MM.1S (cell line): Measurements from ENCODE around the gene CYB5D1.
"Not testable (repeated sequence)": the region's sequence is repeated elsewhere in the genome, so short reads cannot be mapped to it uniquely, and the experiment has no call there.

Experiments used
- DNase-seq: peaks from one replicate; pipeline ENCODE4 v3.0.0-alpha.2; 2015
- H2AFZ ChIP-seq: fragments of 300-600 bp; sonication (generic); 2 replicates; pipeline ENCODE4 v1.6.0; 2016; ENCODE audit warnings: antibody characterized with exemption, low read length
- H3F3A ChIP-seq: fragments of 300-600 bp; sonication (generic); 2 replicates; pipeline ENCODE4 v1.6.1; 2016; ENCODE audit warnings: mild to moderate bottlenecking, antibody characterized with exemption, low read length, moderate library complexity, mixed read lengths; ENCODE audit not compliant: insufficient read depth
- H3K27ac ChIP-seq: fragments of 300-600 bp; sonication (generic); 2 replicates; pipeline ENCODE4 v1.5.1; 2016; ENCODE audit warnings: mild to moderate bottlenecking, low read length
- H3K27me3 ChIP-seq: fragments of 300-600 bp; sonication (generic); replicated peaks from 2 replicates; pipeline ENCODE4 v1.6.0; 2016; ENCODE audit warnings: low read length; ENCODE audit not compliant: insufficient read depth
- H3K36me3 ChIP-seq: fragments of 300-600 bp; sonication (generic); replicated peaks from 2 replicates; pipeline ENCODE4 v1.6.1; 2016; ENCODE audit warnings: mild to moderate bottlenecking, low read length, mixed read lengths; ENCODE audit not compliant: insufficient read depth
- H3K4me1 ChIP-seq: fragments of 300-600 bp; sonication (generic); 2 replicates; pipeline ENCODE4 v1.6.1; 2016; ENCODE audit warnings: low read length, mixed read lengths
- H3K4me2 ChIP-seq: fragments of 300-600 bp; sonication (generic); 2 replicates; pipeline ENCODE4 v1.6.0; 2016; ENCODE audit warnings: low read depth, low read length
- H3K4me3 ChIP-seq: fragments of 300-600 bp; sonication (generic); 2 replicates; pipeline ENCODE4 v1.5.1; 2016; ENCODE audit warnings: low read length, mixed read lengths
- H3K79me2 ChIP-seq: fragments of 300-600 bp; sonication (generic); 2 replicates; pipeline ENCODE4 v1.6.1; 2016; ENCODE audit warnings: mixed run types, low read length, mixed read lengths
- H3K9ac ChIP-seq: fragments of 300-600 bp; sonication (generic); 2 replicates; pipeline ENCODE4 v1.6.1; 2016; ENCODE audit warnings: low read length, mixed read lengths
- H3K9me2 ChIP-seq: fragments of 300-600 bp; sonication (generic); replicated peaks from 2 replicates; pipeline ENCODE4 v1.6.1; 2016; ENCODE audit warnings: mild to moderate bottlenecking, low read length, mixed read lengths; ENCODE audit not compliant: insufficient read depth
- H3K9me3 ChIP-seq: fragments of 300-600 bp; sonication (generic); replicated peaks from 2 replicates; pipeline ENCODE4 v1.6.1; 2016; ENCODE audit warnings: mild to moderate bottlenecking, low read length, mixed read lengths; ENCODE audit not compliant: insufficient read depth
- H4K20me1 ChIP-seq: fragments of 300-600 bp; sonication (generic); 2 replicates; pipeline ENCODE4 v1.6.1; 2016; ENCODE audit warnings: mild to moderate bottlenecking, low read length, moderate library complexity, mixed read lengths; ENCODE audit not compliant: insufficient read depth
- CTCF ChIP-seq: fragments of 300-600 bp; sonication (generic); IDR thresholded peaks from 2 replicates; pipeline ENCODE4 v1.5.1; 2016; ENCODE audit warnings: antibody characterized with exemption, low read length, mixed read lengths
- EZH2 ChIP-seq: fragments of 300-600 bp; sonication (generic); optimal IDR thresholded peaks from 2 replicates; pipeline ENCODE3; 2017; ENCODE audit warnings: low read depth, mild to moderate bottlenecking, antibody characterized with exemption, low read length, mixed read lengths
- EZH2phosphoT487 ChIP-seq: fragments of 300-600 bp; sonication (generic); IDR thresholded peaks from 2 replicates; pipeline ENCODE4 v1.6.1; 2018; ENCODE audit warnings: antibody characterized with exemption, low read length

The CYB5D1 gene

GRCh38 chr17:7858522-7858810 lies 663 bp downstream of the CYB5D1 start:
- H3K9me2 ChIP-seq = no peaks in the 10 kb centered on the region
- peaks cover 15% of the 10 kb centered on the region; the same call in 1 of the 2 replicates for H3K4me1 ChIP-seq
- H3K9me3 ChIP-seq = no peaks in the 10 kb centered on the region
- TF ChIP-seq EZH2 (no peak), CTCF (peak; percentile 43), EZH2phosphoT487 (no peak)
- DNase-seq = peak; percentile 61
- peak overlapping the region; percentile 89 for H3K4me2 ChIP-seq
- peak overlapping the region; percentile 93 for H2AFZ ChIP-seq
- peak overlapping the region; percentile 85; the same call in 1 of the 2 replicates for H3K27ac ChIP-seq
- peaks cover 27% of the 10 kb centered on the region for H3K79me2 ChIP-seq
- H3F3A ChIP-seq = peaks cover 10% of the 10 kb centered on the region; the same call in 1 of the 2 replicates
- H3K4me3 ChIP-seq = peak overlapping the region; percentile 88
- H3K9ac ChIP-seq = peak overlapping the region; percentile 86
- H3K36me3 ChIP-seq = no peaks in the 10 kb centered on the region
- H4K20me1 ChIP-seq = no peaks in the 10 kb centered on the region
- no peaks in the 10 kb centered on the region for H3K27me3 ChIP-seq

GRCh38 chr17:7859028-7859427 lies 1.2 kb downstream of the CYB5D1 start:
- peak overlapping the region; percentile 88 for H3K4me3 ChIP-seq
- no peak for DNase-seq
- H3K27ac ChIP-seq = no peak overlapping the region
- peak overlapping the region; percentile 93; the same call in 1 of the 2 replicates for H2AFZ ChIP-seq
- no peaks in the 10 kb centered on the region for H4K20me1 ChIP-seq
- no peaks in the 10 kb centered on the region for H3K9me3 ChIP-seq
- peaks cover 27% of the 10 kb centered on the region for H3K79me2 ChIP-seq
- H3K27me3 ChIP-seq = no peaks in the 10 kb centered on the region
- H3K9ac ChIP-seq = peak overlapping the region; percentile 86; the same call in 1 of the 2 replicates
- H3K36me3 ChIP-seq = no peaks in the 10 kb centered on the region
- H3K4me2 ChIP-seq = peak overlapping the region; percentile 89
- peaks cover 15% of the 10 kb centered on the region; the same call in 1 of the 2 replicates for H3K4me1 ChIP-seq
- H3F3A ChIP-seq = peaks cover 10% of the 10 kb centered on the region; the same call in 1 of the 2 replicates
- H3K9me2 ChIP-seq = no peaks in the 10 kb centered on the region
- TF ChIP-seq CTCF (no peak), EZH2phosphoT487 (no peak), EZH2 (no peak)

- no peak overlapping the region for H3K27ac ChIP-seq
- no peak overlapping the region for H3K4me2 ChIP-seq
- no peak for DNase-seq
- H3K79me2 ChIP-seq = peaks cover 15% of the 10 kb centered on the region
- no peak overlapping the region for H3K4me3 ChIP-seq
- H3K27me3 ChIP-seq = no peaks in the 10 kb centered on the region
- H3K9ac ChIP-seq = no peak overlapping the region
- H3K9me2 ChIP-seq = no peaks in the 10 kb centered on the region
- H3K36me3 ChIP-seq = no peaks in the 10 kb centered on the region
- H3K9me3 ChIP-seq = no peaks in the 10 kb centered on the region
- H3K4me1 ChIP-seq = 0 out of 2 replicates have a peak, but pooled peaks cover 8% of the 10 kb centered on the region
- TF ChIP-seq EZH2phosphoT487 (no peak), CTCF (peak; percentile 61), EZH2 (no peak)
- no peaks in the 10 kb centered on the region for H3F3A ChIP-seq
- no peak overlapping the region for H2AFZ ChIP-seq
- no peaks in the 10 kb centered on the region for H4K20me1 ChIP-seq
These were observed 5.1 kb downstream of the CYB5D1 start for GRCh38 chr17:7862692-7863437.

GRCh38 chr17:7864384-7864783 lies 6.6 kb downstream of the CYB5D1 start:
- H3K4me2 ChIP-seq, H3K4me3 ChIP-seq, H3K27me3 ChIP-seq, H3K27ac ChIP-seq, H3F3A ChIP-seq, H3K9me3 ChIP-seq, DNase-seq, H3K9ac ChIP-seq, H2AFZ ChIP-seq, H3K9me2 ChIP-seq, H4K20me1 ChIP-seq, H3K36me3 ChIP-seq, H3K4me1 ChIP-seq, H3K79me2 ChIP-seq: not testable (repeated sequence)
